ENCODE measurements around the gene RAB17. TPM values are rescaled to one million over a fixed set of nuclear protein-coding genes. Genes with fewer than 3 reads are reported as not detected.

Gene RAB17
- total and polyA plus RNA-seq, 4 donors: 19.3 to 73.3 (median 46.4) TPM

- ATAC-seq (ENCODE audit: insufficient read depth, low FRiP score): no peak
- Histone ChIP-seq H3K4me3 (no peak overlapping the region), H3K27me3 (ENCODE audit: control insufficient read depth in 3 of 3, insufficient read depth in 3 of 3, low read length in 2 of 3) (peaks cover 0 to 7% (median 2%) of the 10 kb centered on the region in 3 donors), H3K4me1 (ENCODE audit: control insufficient read depth in 5 of 5, insufficient read depth in 5 of 5, low read length in 5 of 5) (no peaks in the 10 kb centered on the region), H3K9me3 (ENCODE audit: control insufficient read depth in 4 of 4, insufficient read depth in 3 of 4, low read length in 3 of 4) (no peaks in the 10 kb centered on the region), H3K36me3 (ENCODE audit: control insufficient read depth in 4 of 4, insufficient read depth in 4 of 4, low read length in 4 of 4) (no peaks in the 10 kb centered on the region), H3K27ac (ENCODE audit: low read depth in 1 of 2, low read length in 1 of 2) (no peak overlapping the region), H3K9ac (ENCODE audit: insufficient read depth in 1 of 2, low read length in 2 of 2) (no peak overlapping the region)
- no peak for TF ChIP-seq CTCF (IDR thresholded peaks at IDR 0.05; ENCODE audit: control extremely low read depth, extremely low read depth)
- DNase-seq: no peak
- WGBS, 2 donors: 94 to 100% methylated on average over 1 of the region's 1 CpG
These were observed 24.6 kb downstream of the RAB17 start for GRCh38 chr2:237565974-237566373.

- Histone ChIP-seq H3K27ac (ENCODE audit: low read depth in 1 of 2, low read length in 1 of 2) (no peak overlapping the region), H3K9me3 (ENCODE audit: control insufficient read depth in 4 of 4, insufficient read depth in 3 of 4, low read length in 3 of 4) (no peaks in the 10 kb centered on the region), H3K27me3 (ENCODE audit: control insufficient read depth in 3 of 3, insufficient read depth in 3 of 3, low read length in 2 of 3) (peaks cover 0 to 7% (median 2%) of the 10 kb centered on the region in 3 donors), H3K9ac (ENCODE audit: insufficient read depth in 1 of 2, low read length in 2 of 2) (no peak overlapping the region), H3K4me3 (no peak overlapping the region), H3K4me1 (ENCODE audit: control insufficient read depth in 5 of 5, insufficient read depth in 5 of 5, low read length in 5 of 5) (no peaks in the 10 kb centered on the region), H3K36me3 (ENCODE audit: control insufficient read depth in 4 of 4, insufficient read depth in 4 of 4, low read length in 4 of 4) (no peaks in the 10 kb centered on the region)
- TF ChIP-seq CTCF (IDR thresholded peaks at IDR 0.05; ENCODE audit: control extremely low read depth, extremely low read depth): no peak
- 83 to 89% methylated on average over 14 of the region's 14 CpGs for WGBS, 2 donors
- ATAC-seq (ENCODE audit: insufficient read depth, low FRiP score) (no peak), DNase-seq (no peak)
These were observed 25.9 kb downstream of the RAB17 start for GRCh38 chr2:237564526-237565131.

- peaks cover 0 to 4% (median 0%) of the 10 kb centered on the region in 5 donors for H3K4me1 ChIP-seq (ENCODE audit: control insufficient read depth in 5 of 5, insufficient read depth in 5 of 5, low read length in 5 of 5)
- WGBS, 2 donors: 19 to 29% methylated on average over 14 of the region's 14 CpGs
- no peak overlapping the region for H3K4me3 ChIP-seq
- H3K36me3 ChIP-seq (ENCODE audit: control insufficient read depth in 4 of 4, insufficient read depth in 4 of 4, low read length in 4 of 4): no peaks in the 10 kb centered on the region
- DNase-seq (peak; percentile 26 to 52 (median 49)), ATAC-seq (ENCODE audit: insufficient read depth, low FRiP score) (no peak)
- no peak for TF ChIP-seq CTCF (IDR thresholded peaks at IDR 0.05; ENCODE audit: control extremely low read depth, extremely low read depth)
- H3K27me3 ChIP-seq (ENCODE audit: control insufficient read depth in 3 of 3, insufficient read depth in 3 of 3, low read length in 2 of 3): peaks cover 0 to 7% (median 2%) of the 10 kb centered on the region in 3 donors
- no peaks in the 10 kb centered on the region for H3K9me3 ChIP-seq (ENCODE audit: control insufficient read depth in 4 of 4, insufficient read depth in 3 of 4, low read length in 3 of 4)
- no peak overlapping the region for H3K9ac ChIP-seq (ENCODE audit: insufficient read depth in 1 of 2, low read length in 2 of 2)
- H3K27ac ChIP-seq (ENCODE audit: low read depth in 1 of 2, low read length in 1 of 2): no peak overlapping the region
These were observed 26.7 kb downstream of the RAB17 start for GRCh38 chr2:237563816-237564215.

GRCh38 chr2:237561221-237561620 is 29.3 kb downstream of the RAB17 start:
- peaks cover 0 to 2% (median 0%) of the 10 kb centered on the region in 4 donors for H3K36me3 ChIP-seq (ENCODE audit: control insufficient read depth in 4 of 4, insufficient read depth in 4 of 4, low read length in 4 of 4)
- no peak overlapping the region for H3K4me3 ChIP-seq
- TF ChIP-seq CTCF (IDR thresholded peaks at IDR 0.05; ENCODE audit: control extremely low read depth, extremely low read depth): no peak
- peaks cover 0 to 8% (median 0%) of the 10 kb centered on the region in 5 donors for H3K4me1 ChIP-seq (ENCODE audit: control insufficient read depth in 5 of 5, insufficient read depth in 5 of 5, low read length in 5 of 5)
- no peak for DNase-seq
- H3K27ac ChIP-seq (ENCODE audit: low read depth in 1 of 2, low read length in 1 of 2): no peak overlapping the region
- no peak overlapping the region for H3K9ac ChIP-seq (ENCODE audit: insufficient read depth in 1 of 2, low read length in 2 of 2)
- peaks cover 0 to 7% (median 4%) of the 10 kb centered on the region in 3 donors for H3K27me3 ChIP-seq (ENCODE audit: control insufficient read depth in 3 of 3, insufficient read depth in 3 of 3, low read length in 2 of 3)
- 89% methylated on average over 7 of the region's 7 CpGs for WGBS, 2 donors
- no peaks in the 10 kb centered on the region for H3K9me3 ChIP-seq (ENCODE audit: control insufficient read depth in 4 of 4, insufficient read depth in 3 of 4, low read length in 3 of 4)
- no peak for ATAC-seq (ENCODE audit: insufficient read depth, low FRiP score)

Measured in lung (tissue), 12 donors.